MCF 10A (cell line): ENCODE data around the gene GAPVD1. TPM values are rescaled to one million over a fixed set of nuclear protein-coding genes. Genes with fewer than 3 reads are reported as not detected.

Experiments
- BruUV-seq: library from RNA; stranded (reverse); fragments of 400-500 nt; replicated peaks from 2 replicates; lab custom pipeline; 2021; lab: Mats Ljungman, UMichigan
- CTCF ChIA-PET: fragments of 300-600 bp; sonication (Branson Sonifier 250); formaldehyde crosslinking; extraction: SDS; loops from one replicate; lab custom pipeline; 2021; ENCODE audit warnings: antibody characterized with exemption, inconsistent platforms; lab: Yijun Ruan, JAX
- POLR2A ChIA-PET: fragments of 300-600, 350-650 bp; sonication (Branson Sonifier 250); formaldehyde crosslinking; extraction: SDS; loops from one replicate; lab custom pipeline; 2020; ENCODE audit warnings: antibody characterized with exemption, inconsistent platforms; lab: Yijun Ruan, JAX
- DNase-seq: peaks from one replicate; pipeline ENCODE4 v3.0.0-alpha.2; 2018; ENCODE audit not compliant: unreplicated experiment
- H3K27ac Mint-ChIP-seq: one replicate; pipeline ENCODE4 v1.8.0; 2022; ENCODE audit warnings: mild to moderate bottlenecking, low read depth, mixed read lengths; ENCODE audit not compliant: unreplicated experiment
- H3K27me3 Mint-ChIP-seq: one replicate; pipeline ENCODE4 v1.8.0; 2022; ENCODE audit warnings: mixed read lengths; ENCODE audit not compliant: insufficient read depth, unreplicated experiment
- H3K36me3 Mint-ChIP-seq: one replicate; pipeline ENCODE4 v1.8.0; 2022; ENCODE audit warnings: mild to moderate bottlenecking, moderate library complexity, mixed read lengths; ENCODE audit not compliant: insufficient read depth, unreplicated experiment
- H3K4me1 Mint-ChIP-seq: one replicate; pipeline ENCODE4 v1.8.0; 2022; ENCODE audit warnings: mixed read lengths; ENCODE audit not compliant: insufficient read depth, unreplicated experiment
- H3K4me3 Mint-ChIP-seq: one replicate; pipeline ENCODE4 v1.8.0; 2022; ENCODE audit warnings: mild to moderate bottlenecking, moderate library complexity, mixed read lengths; ENCODE audit not compliant: unreplicated experiment
- H3K9me3 Mint-ChIP-seq: one replicate; pipeline ENCODE4 v1.8.0; 2022; ENCODE audit warnings: mixed read lengths; ENCODE audit not compliant: unreplicated experiment
- intact Hi-C: fragments of 100-400 bp; cut with micrococcal nuclease; formaldehyde crosslinking; loops from 2 replicates; pipeline ENCODE4 v1.14.1; 2022
- total RNA-seq: library from RNA; stranded (reverse); gene quantifications from 2 replicates; pipeline ENCODE4 v1.2.3, GENCODE V29; 2022
- TF ChIP-seq, protein P1 (sequence below): fragments of 200-600 bp; IDR thresholded peaks from one replicate; pipeline ENCODE4 v1.8.0; 2022; ENCODE audit warnings: antibody characterized with exemption, mild to moderate bottlenecking; ENCODE audit not compliant: unreplicated experiment

GAPVD1 gene
- total RNA-seq, 1 experiment from 2014 or later: 46.2 TPM

DNA sequence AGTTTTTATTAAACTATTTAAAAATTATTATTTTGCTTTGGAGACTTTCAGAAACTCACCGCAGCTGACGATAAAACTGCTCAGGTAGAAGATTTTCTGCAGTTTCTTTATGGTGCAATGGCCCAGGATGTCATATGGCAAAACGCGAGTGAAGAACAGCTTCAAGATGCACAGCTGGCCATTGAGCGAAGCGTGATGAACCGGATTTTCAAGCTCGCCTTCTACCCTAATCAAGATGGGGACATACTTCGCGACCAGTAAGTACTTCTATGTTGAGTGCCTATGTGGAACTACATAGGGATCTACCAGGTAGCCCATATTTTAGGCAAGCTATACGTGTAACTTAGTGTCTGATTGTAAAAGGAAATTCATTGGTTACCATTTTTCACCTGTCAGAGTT is 94.0 kb downstream of the GAPVD1 start:
- ChIA-PET POLR2A (interaction anchor here (1.0 to 1.7 kb wide), 3 partner anchors 12 to 114 kb away, joined by 3 to 5 read pairs (median 4); partner anchors contain the start of gene HSPA5), CTCF (no interaction called here)
- no peak overlapping the region for H3K4me3 Mint-ChIP-seq
- H3K27ac Mint-ChIP-seq: no peak overlapping the region
- DNase-seq: no peak
- no TSS peak for BruUV-seq
- intact Hi-C loops: no loop called here
- H3K27me3 Mint-ChIP-seq: no peaks in the 10 kb centered on the region
- TF ChIP-seq, protein P1, sequence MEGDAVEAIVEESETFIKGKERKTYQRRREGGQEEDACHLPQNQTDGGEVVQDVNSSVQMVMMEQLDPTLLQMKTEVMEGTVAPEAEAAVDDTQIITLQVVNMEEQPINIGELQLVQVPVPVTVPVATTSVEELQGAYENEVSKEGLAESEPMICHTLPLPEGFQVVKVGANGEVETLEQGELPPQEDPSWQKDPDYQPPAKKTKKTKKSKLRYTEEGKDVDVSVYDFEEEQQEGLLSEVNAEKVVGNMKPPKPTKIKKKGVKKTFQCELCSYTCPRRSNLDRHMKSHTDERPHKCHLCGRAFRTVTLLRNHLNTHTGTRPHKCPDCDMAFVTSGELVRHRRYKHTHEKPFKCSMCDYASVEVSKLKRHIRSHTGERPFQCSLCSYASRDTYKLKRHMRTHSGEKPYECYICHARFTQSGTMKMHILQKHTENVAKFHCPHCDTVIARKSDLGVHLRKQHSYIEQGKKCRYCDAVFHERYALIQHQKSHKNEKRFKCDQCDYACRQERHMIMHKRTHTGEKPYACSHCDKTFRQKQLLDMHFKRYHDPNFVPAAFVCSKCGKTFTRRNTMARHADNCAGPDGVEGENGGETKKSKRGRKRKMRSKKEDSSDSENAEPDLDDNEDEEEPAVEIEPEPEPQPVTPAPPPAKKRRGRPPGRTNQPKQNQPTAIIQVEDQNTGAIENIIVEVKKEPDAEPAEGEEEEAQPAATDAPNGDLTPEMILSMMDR: no peak
- no peaks in the 10 kb centered on the region for H3K9me3 Mint-ChIP-seq
- no peaks in the 10 kb centered on the region for H3K4me1 Mint-ChIP-seq
- H3K36me3 Mint-ChIP-seq: peaks cover 75% of the 10 kb centered on the region

- ChIA-PET CTCF (interaction anchor here (1.5 kb wide), 1 partner anchor 18 kb away, joined by 3 read pairs; no protein-coding TSS in a partner anchor), POLR2A (interaction anchor here (1.0 to 1.7 kb wide), 2 partner anchors 12 to 115 kb away, joined by 3 to 5 read pairs; partner anchors contain the start of gene HSPA5)
- no TSS peak for BruUV-seq
- TF ChIP-seq, protein P1: no peak
- DNase-seq: no peak
- Mint-ChIP-seq H3K4me1 (no peaks in the 10 kb centered on the region), H3K36me3 (peaks cover 75% of the 10 kb centered on the region), H3K4me3 (no peak overlapping the region), H3K27me3 (no peaks in the 10 kb centered on the region), H3K9me3 (no peaks in the 10 kb centered on the region), H3K27ac (no peak overlapping the region)
- intact Hi-C loops: no loop called here
Observed at GRCh38 chr9:125356032-125356431, 94.4 kb downstream of the GAPVD1 start.

GRCh38 chr9:125359011-125359410 is 97.4 kb downstream of the GAPVD1 start:
- no peaks in the 10 kb centered on the region for H3K4me1 Mint-ChIP-seq
- no peaks in the 10 kb centered on the region for H3K9me3 Mint-ChIP-seq
- DNase-seq: no peak
- H3K36me3 Mint-ChIP-seq: peaks cover 72% of the 10 kb centered on the region
- BruUV-seq: no TSS peak
- H3K27me3 Mint-ChIP-seq: no peaks in the 10 kb centered on the region
- ChIA-PET POLR2A (no interaction called here), CTCF (interaction anchor here (0.5 to 1.3 kb wide), 2 partner anchors 13 to 25 kb away, joined by 3 read pairs; no protein-coding TSS in a partner anchor)
- no peak overlapping the region for H3K4me3 Mint-ChIP-seq
- TF ChIP-seq, protein P1: no peak
- H3K27ac Mint-ChIP-seq: no peak overlapping the region
- intact Hi-C loops: no loop called here

GRCh38 chr9:125360601-125361000 is 99.0 kb downstream of the GAPVD1 start:
- intact Hi-C loops: no loop called here
- no peak overlapping the region for H3K4me3 Mint-ChIP-seq
- ChIA-PET POLR2A (interaction anchor here (2.3 kb wide), 1 partner anchor 119 kb away, joined by 7 read pairs; no protein-coding TSS in a partner anchor), CTCF (interaction anchor here (0.5 to 1.4 kb wide), 7 partner anchors 9 to 508 kb away, joined by 3 to 4 read pairs (median 4); no protein-coding TSS in a partner anchor)
- H3K9me3 Mint-ChIP-seq: no peaks in the 10 kb centered on the region
- no peaks in the 10 kb centered on the region for H3K4me1 Mint-ChIP-seq
- H3K36me3 Mint-ChIP-seq: peaks cover 74% of the 10 kb centered on the region
- no peak for DNase-seq
- BruUV-seq: no TSS peak
- TF ChIP-seq, protein P1: no peak
- no peak overlapping the region for H3K27ac Mint-ChIP-seq
- no peaks in the 10 kb centered on the region for H3K27me3 Mint-ChIP-seq
